H54 (cell line): ENCODE results near the gene ST8SIA3.

ENCODE experiments used
- DNase-seq: peaks from one replicate; pipeline ENCODE4 v3.0.0; 2011; ENCODE audit warnings: low spot score, mixed read lengths; ENCODE audit not compliant: insufficient read length
- FAIRE-seq: peaks from 3 replicates; lab custom pipeline; 2011; peaks lifted over from hg19 to GRCh38; lab: Jason Lieb, UNC
- POLR2A ChIP-seq: IDR thresholded peaks from 2 replicates; pipeline ENCODE4 v1.6.1; 2011; ENCODE audit warnings: low read depth, mild to moderate bottlenecking, low read length

The ST8SIA3 gene

GRCh38 chr18:57352271-57352701, at the start of gene ST8SIA3:
TSS of gene ST8SIA3 (plus strand) at chr18:57352557. CDS start at chr18:57352847, 290 bp downstream.
- no peak for FAIRE-seq
- no peak for TF ChIP-seq POLR2A
- DNase-seq = no peak

GRCh38 chr18:57311472-57311871, 40.9 kb upstream of the ST8SIA3 start:
- DNase-seq (no peak), FAIRE-seq (no peak)
- no peak for TF ChIP-seq POLR2A

- TF ChIP-seq POLR2A = no peak
- FAIRE-seq (no peak), DNase-seq (no peak)
Measured at GRCh38 chr18:57312346-57313144, 39.8 kb upstream of the ST8SIA3 start.

- no peak for FAIRE-seq
- no peak for DNase-seq
- no peak for TF ChIP-seq POLR2A
Measured at GRCh38 chr18:57320603-57321002, 31.8 kb upstream of the ST8SIA3 start.

GRCh38 chr18:57325491-57326166, 26.7 kb upstream of the ST8SIA3 start:
- no peak for DNase-seq
- no peak for TF ChIP-seq POLR2A
- no peak for FAIRE-seq

GRCh38 chr18:57326718-57327323, 25.5 kb upstream of the ST8SIA3 start:
- no peak for DNase-seq
- no peak for TF ChIP-seq POLR2A
- FAIRE-seq = no peak

- FAIRE-seq = no peak
- TF ChIP-seq POLR2A = no peak
- no peak for DNase-seq
Measured at GRCh38 chr18:57328665-57329064, 23.7 kb upstream of the ST8SIA3 start.

GRCh38 chr18:57329856-57330255, 22.5 kb upstream of the ST8SIA3 start:
- TF ChIP-seq POLR2A = no peak
- DNase-seq (no peak), FAIRE-seq (no peak)

GRCh38 chr18:57331718-57332117, 20.6 kb upstream of the ST8SIA3 start:
- DNase-seq (no peak), FAIRE-seq (no peak)
- TF ChIP-seq POLR2A = no peak

GRCh38 chr18:57333940-57334339, 18.4 kb upstream of the ST8SIA3 start:
- FAIRE-seq = no peak
- DNase-seq = no peak
- no peak for TF ChIP-seq POLR2A

- TF ChIP-seq POLR2A = no peak
- DNase-seq (no peak), FAIRE-seq (no peak)
Measured at GRCh38 chr18:57334383-57334782, 18.0 kb upstream of the ST8SIA3 start.

- DNase-seq = no peak
- TF ChIP-seq POLR2A = no peak
- no peak for FAIRE-seq
Measured at GRCh38 chr18:57336343-57336742, 16.0 kb upstream of the ST8SIA3 start.

GRCh38 chr18:57337890-57338289, 14.5 kb upstream of the ST8SIA3 start:
- DNase-seq (no peak), FAIRE-seq (no peak)
- TF ChIP-seq POLR2A = no peak

GRCh38 chr18:57343833-57344232, 8.5 kb upstream of the ST8SIA3 start:
- FAIRE-seq (no peak), DNase-seq (no peak)
- no peak for TF ChIP-seq POLR2A
